Measurements from ENCODE around the gene ZDHHC14.

DNA sequence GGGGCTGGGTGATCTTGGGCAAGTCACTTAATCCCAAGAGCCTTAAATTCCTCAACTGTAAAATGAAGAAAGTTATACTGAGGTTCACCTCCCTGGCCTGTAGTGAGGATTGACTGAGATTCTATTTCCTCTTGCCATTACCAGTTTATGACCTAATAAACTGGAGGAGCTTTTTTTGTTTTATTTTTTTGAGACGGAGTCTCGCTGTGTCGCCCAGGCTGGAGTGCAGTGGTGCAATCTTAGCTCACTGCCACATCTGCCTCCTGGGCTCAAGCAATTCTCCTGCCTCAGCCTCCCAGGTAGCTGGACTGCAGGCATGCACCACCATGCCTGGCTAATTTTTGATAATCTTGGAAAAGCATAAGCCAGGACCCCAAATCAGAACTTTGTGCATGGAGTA is 280.7 kb downstream of the ZDHHC14 start:
- TF ChIP-seq EP300 (IDR thresholded peaks at IDR 0.05) (no peak), POLR2AphosphoS5 (IDR thresholded peaks at IDR 0.05) (no peak), CTCF (IDR thresholded peaks at IDR 0.05) (no peak), POLR2A (IDR thresholded peaks at IDR 0.05) (no peak)
